ENCODE measurements around the gene MED12L.

The MED12L gene

DNA sequence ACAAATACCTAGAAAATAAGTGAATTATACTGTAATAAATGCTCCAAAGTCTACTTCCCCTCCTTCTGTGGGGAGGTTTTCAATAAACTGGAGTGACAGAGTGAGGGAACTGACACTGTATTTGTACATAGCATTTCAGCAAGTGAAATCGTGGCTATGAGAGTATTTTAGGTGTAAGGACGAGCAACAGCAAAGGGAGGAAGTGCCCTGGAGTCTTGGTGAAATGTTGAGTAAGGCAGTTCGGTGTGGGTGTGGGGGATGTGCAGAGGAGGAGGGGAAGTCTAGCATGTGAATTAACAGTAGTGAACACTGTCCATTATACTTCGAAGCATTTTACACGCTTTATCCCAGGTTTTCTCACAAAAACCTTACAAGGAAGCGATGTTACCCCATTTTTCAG lies 262.0 kb downstream of the MED12L start:
- TF ChIP-seq, protein P1, sequence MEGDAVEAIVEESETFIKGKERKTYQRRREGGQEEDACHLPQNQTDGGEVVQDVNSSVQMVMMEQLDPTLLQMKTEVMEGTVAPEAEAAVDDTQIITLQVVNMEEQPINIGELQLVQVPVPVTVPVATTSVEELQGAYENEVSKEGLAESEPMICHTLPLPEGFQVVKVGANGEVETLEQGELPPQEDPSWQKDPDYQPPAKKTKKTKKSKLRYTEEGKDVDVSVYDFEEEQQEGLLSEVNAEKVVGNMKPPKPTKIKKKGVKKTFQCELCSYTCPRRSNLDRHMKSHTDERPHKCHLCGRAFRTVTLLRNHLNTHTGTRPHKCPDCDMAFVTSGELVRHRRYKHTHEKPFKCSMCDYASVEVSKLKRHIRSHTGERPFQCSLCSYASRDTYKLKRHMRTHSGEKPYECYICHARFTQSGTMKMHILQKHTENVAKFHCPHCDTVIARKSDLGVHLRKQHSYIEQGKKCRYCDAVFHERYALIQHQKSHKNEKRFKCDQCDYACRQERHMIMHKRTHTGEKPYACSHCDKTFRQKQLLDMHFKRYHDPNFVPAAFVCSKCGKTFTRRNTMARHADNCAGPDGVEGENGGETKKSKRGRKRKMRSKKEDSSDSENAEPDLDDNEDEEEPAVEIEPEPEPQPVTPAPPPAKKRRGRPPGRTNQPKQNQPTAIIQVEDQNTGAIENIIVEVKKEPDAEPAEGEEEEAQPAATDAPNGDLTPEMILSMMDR (IDR thresholded peaks at IDR 0.05; ENCODE audit: borderline replicate concordance, insufficient read depth, low read depth, low read length) = no peak
- no peak overlapping the region for H3K4me3 ChIP-seq (ENCODE audit: low read depth, low read length)

DNA sequence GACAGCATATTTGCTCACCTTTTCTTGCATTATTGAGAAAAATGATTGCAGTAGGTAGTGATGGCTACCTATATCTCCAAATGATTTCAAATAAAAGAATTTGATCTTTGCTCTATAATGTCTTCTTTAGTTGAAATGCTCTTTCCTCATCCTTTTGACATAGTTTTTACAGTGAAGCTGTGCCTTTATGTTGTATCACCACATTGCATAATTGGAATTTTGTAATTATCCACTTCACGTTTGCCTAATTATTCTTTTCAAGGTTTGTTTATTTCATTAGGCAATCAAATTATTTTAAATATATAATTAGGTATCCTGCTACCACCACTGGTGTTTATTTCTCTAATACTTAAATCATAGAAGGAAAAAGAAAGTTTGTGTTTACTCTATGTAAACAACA lies 265.2 kb downstream of the MED12L start:
- TF ChIP-seq, protein P1 (IDR thresholded peaks at IDR 0.05; ENCODE audit: borderline replicate concordance, insufficient read depth, low read depth, low read length) = no peak
- H3K4me3 ChIP-seq (ENCODE audit: low read depth, low read length) = no peak overlapping the region

DNA sequence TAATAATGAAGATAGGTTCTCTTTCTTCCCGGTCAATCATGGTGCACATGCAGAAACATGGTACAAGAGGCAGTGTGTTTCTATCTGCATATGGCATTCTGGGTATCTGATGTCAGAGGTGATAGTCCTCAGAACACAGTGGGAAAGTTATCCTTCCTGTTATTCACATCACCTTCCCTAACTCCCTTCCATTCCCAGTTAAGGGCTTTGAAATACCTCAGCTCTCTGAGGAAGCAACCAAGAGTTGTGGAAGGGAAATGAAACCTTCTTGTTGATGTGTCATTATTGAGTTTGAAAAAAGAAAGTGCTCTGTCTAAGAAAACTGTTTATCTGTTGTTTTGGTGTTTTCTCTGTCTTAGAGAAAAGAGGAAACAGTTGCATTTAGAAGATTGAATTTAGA lies 265.8 kb downstream of the MED12L start:
- TF ChIP-seq, protein P1 (IDR thresholded peaks at IDR 0.05; ENCODE audit: borderline replicate concordance, insufficient read depth, low read depth, low read length) = no peak
- H3K4me3 ChIP-seq (ENCODE audit: low read depth, low read length) = no peak overlapping the region

DNA sequence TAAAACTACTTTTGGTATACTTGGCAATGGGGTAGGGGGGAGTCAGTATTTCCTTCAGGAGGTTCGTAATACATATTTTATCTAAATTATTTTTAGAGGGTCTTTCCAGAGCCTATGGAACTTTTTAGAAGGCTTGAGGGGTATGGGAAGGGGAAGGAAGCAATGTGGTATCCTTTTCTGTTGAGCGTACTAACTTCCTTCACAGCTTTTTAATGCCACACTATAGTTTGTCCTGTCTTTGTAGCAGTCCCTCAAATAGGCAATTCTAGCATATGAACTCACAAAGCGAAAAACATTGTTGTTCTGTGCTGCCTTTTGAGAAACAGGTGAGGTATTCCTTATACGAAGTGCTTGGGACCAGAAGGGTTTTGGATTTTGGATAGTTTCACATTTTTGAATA lies 266.2 kb downstream of the MED12L start:
- TF ChIP-seq, protein P1 (IDR thresholded peaks at IDR 0.05; ENCODE audit: borderline replicate concordance, insufficient read depth, low read depth, low read length) = no peak
- H3K4me3 ChIP-seq (ENCODE audit: low read depth, low read length) = no peak overlapping the region

DNA sequence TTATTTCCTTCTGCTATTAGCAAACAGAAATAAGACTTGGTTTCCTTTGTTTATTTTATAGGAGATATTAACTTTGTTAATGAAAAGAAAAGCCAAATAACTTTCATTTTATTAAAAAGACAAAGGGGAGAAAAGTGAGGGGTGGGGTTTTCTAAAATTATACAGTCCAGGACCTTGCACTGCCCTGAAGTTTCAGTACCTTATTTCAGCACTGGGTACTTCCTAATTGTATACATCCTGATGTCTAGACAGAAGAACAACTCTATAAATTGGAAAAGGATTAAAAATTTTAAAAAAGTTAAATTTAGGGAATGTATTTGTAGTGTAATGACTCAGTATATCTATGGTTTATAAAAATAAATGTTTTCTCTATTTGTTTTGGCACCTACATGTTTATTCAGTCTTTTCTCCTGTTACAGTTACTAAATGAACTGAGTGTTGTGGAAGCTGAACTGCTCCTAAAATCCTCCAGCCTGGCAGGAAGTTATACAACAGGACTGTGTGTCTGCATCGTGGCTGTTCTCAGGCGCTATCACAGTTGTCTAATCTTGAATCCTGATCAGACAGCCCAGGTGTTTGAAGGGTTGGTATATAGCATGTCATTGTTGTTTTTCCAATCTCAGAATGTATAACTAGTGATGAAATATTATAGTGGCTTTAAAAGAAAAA lies 271.5 kb downstream of the MED12L start:
- TF ChIP-seq, protein P1 (IDR thresholded peaks at IDR 0.05; ENCODE audit: borderline replicate concordance, insufficient read depth, low read depth, low read length) = no peak

DNA sequence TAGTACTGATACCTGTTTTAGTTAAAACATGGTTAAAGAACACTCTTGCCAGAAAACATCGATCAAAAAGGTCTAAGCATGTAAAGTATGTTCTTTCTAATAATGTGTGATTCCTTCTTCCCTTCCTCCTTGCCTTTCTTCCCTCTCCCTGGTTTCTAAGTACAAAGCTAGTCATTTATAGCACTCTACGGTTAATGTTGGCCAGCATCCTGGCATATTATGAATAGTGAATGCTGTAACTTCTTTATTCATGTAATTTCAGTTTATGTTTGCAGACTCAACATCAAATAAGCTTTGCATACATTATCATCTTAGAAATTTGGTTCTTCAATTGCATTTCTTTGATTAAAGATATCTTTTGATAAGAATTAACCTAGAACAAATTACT lies 272.0 kb downstream of the MED12L start:
- TF ChIP-seq, protein P1 (IDR thresholded peaks at IDR 0.05; ENCODE audit: borderline replicate concordance, insufficient read depth, low read depth, low read length) = no peak
- no peak overlapping the region for H3K4me3 ChIP-seq (ENCODE audit: low read depth, low read length)

More for the DNA sequence above, 271.5 kb downstream of the MED12L start:
- H3K4me3 ChIP-seq (ENCODE audit: low read depth, low read length) = no peak overlapping the region

DNA sequence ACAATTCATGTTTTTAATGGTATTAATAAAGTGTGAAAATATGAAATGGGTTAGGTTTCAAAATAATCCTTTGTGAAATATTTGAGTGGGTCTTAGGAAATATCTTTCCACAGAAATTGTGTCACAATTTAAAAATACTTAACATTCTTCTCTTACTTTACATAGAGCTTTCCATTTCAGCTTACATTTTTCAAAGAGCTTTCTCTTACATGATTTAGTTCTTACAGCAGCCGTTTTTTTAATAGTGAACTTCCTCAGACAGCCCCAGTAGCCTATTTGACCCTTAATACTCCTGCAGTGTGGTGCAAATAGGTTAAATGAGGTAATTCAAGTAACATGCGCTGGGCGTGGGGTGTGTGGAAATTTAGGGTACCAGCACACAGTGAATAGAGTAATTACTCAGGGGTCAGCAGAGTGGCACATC lies 277.3 kb downstream of the MED12L start:
- H3K4me3 ChIP-seq (ENCODE audit: low read depth, low read length) = no peak overlapping the region
- TF ChIP-seq, protein P1 (IDR thresholded peaks at IDR 0.05; ENCODE audit: borderline replicate concordance, insufficient read depth, low read depth, low read length) = no peak
